ENCODE results near the gene PTH1R.

Gene PTH1R

GRCh38 chr3:46868948-46869347 lies 8.6 kb upstream of the PTH1R start:
- Histone ChIP-seq H3K4me1 (ENCODE audit: insufficient read depth, low read length) (no peaks in the 10 kb centered on the region), H3K79me2 (ENCODE audit: insufficient read depth, low read length) (no peaks in the 10 kb centered on the region), H3K9ac (ENCODE audit: low read depth, low read length) (no peak overlapping the region), H2AFZ (ENCODE audit: low read depth, low read length) (no peak overlapping the region), H3K27me3 (ENCODE audit: insufficient read depth, low read length, poor library complexity) (no peaks in the 10 kb centered on the region), H3K9me3 (ENCODE audit: insufficient read depth, low read length, severe bottlenecking) (no peaks in the 10 kb centered on the region), H3K36me3 (ENCODE audit: insufficient read depth, low read length) (no peaks in the 10 kb centered on the region), H4K20me1 (ENCODE audit: insufficient read depth, low read length) (no peaks in the 10 kb centered on the region; the same call in 1 of the 2 replicates), H3K4me2 (ENCODE audit: insufficient read depth, low read length) (no peak overlapping the region), H3K4me3 (ENCODE audit: low read depth in 1 of 2, low read length in 2 of 2) (no peak overlapping the region), H3K27ac (ENCODE audit: low read length) (no peak overlapping the region)
- no peak for DNase-seq
- no peak for ATAC-seq (ENCODE audit: insufficient read depth, low read depth)
- TF ChIP-seq EZH2 (IDR thresholded peaks at IDR 0.05; ENCODE audit: borderline replicate concordance, low read depth, low read length, severe bottlenecking), result no peak
- TF ChIP-seq, protein P1, sequence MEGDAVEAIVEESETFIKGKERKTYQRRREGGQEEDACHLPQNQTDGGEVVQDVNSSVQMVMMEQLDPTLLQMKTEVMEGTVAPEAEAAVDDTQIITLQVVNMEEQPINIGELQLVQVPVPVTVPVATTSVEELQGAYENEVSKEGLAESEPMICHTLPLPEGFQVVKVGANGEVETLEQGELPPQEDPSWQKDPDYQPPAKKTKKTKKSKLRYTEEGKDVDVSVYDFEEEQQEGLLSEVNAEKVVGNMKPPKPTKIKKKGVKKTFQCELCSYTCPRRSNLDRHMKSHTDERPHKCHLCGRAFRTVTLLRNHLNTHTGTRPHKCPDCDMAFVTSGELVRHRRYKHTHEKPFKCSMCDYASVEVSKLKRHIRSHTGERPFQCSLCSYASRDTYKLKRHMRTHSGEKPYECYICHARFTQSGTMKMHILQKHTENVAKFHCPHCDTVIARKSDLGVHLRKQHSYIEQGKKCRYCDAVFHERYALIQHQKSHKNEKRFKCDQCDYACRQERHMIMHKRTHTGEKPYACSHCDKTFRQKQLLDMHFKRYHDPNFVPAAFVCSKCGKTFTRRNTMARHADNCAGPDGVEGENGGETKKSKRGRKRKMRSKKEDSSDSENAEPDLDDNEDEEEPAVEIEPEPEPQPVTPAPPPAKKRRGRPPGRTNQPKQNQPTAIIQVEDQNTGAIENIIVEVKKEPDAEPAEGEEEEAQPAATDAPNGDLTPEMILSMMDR (IDR thresholded peaks at IDR 0.05; ENCODE audit: borderline replicate concordance, extremely low read depth, low read length, poor library complexity, severe bottlenecking), result no peak

- no peak for DNase-seq
Observed at GRCh38 chr3:46869440-46869839, 8.1 kb upstream of the PTH1R start.

DNA sequence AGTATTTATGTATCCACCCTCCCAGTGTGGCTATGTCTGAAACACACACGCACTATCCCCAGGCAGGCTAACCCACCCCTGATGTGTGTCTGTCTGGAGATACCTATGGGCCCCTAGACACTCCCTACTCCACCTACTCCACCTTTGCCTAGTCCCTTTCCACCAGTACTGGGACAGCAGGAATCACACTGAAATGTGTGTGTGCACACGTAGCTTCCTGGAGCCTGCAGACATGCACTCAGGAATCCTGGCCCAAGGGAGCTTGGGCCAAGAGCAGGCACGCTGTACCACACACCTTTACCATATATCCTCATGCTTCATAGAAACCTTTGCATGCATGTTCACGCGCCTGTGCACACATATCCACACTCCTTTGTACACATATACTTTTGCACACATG lies 6.9 kb upstream of the PTH1R start:
- H2AFZ ChIP-seq (ENCODE audit: low read depth, low read length), result no peak overlapping the region
- H3K9ac ChIP-seq (ENCODE audit: low read depth, low read length), result no peak overlapping the region
- no peaks in the 10 kb centered on the region for H3K9me3 ChIP-seq (ENCODE audit: insufficient read depth, low read length, severe bottlenecking)
- no peak for ATAC-seq (ENCODE audit: insufficient read depth, low read depth)
- TF ChIP-seq, protein P1 (IDR thresholded peaks at IDR 0.05; ENCODE audit: borderline replicate concordance, extremely low read depth, low read length, poor library complexity, severe bottlenecking), result no peak
- H3K27ac ChIP-seq (ENCODE audit: low read length), result no peak overlapping the region
- H4K20me1 ChIP-seq (ENCODE audit: insufficient read depth, low read length), result no peaks in the 10 kb centered on the region; the same call in 1 of the 2 replicates
- no peak overlapping the region for H3K4me3 ChIP-seq (ENCODE audit: low read depth in 1 of 2, low read length in 2 of 2)
- no peaks in the 10 kb centered on the region for H3K36me3 ChIP-seq (ENCODE audit: insufficient read depth, low read length)
- H3K4me1 ChIP-seq (ENCODE audit: insufficient read depth, low read length), result no peaks in the 10 kb centered on the region
- no peaks in the 10 kb centered on the region for H3K79me2 ChIP-seq (ENCODE audit: insufficient read depth, low read length)
- DNase-seq, result no peak
- H3K27me3 ChIP-seq (ENCODE audit: insufficient read depth, low read length, poor library complexity), result no peaks in the 10 kb centered on the region
- H3K4me2 ChIP-seq (ENCODE audit: insufficient read depth, low read length), result no peak overlapping the region

More at GRCh38 chr3:46869440-46869839, 8.1 kb upstream of the PTH1R start:
- Histone ChIP-seq H3K9me3 (ENCODE audit: insufficient read depth, low read length, severe bottlenecking) (no peaks in the 10 kb centered on the region), H3K4me1 (ENCODE audit: insufficient read depth, low read length) (no peaks in the 10 kb centered on the region), H3K79me2 (ENCODE audit: insufficient read depth, low read length) (no peaks in the 10 kb centered on the region), H3K36me3 (ENCODE audit: insufficient read depth, low read length) (no peaks in the 10 kb centered on the region), H3K27ac (ENCODE audit: low read length) (no peak overlapping the region), H3K4me3 (ENCODE audit: low read depth in 1 of 2, low read length in 2 of 2) (no peak overlapping the region), H4K20me1 (ENCODE audit: insufficient read depth, low read length) (no peaks in the 10 kb centered on the region; the same call in 1 of the 2 replicates), H3K27me3 (ENCODE audit: insufficient read depth, low read length, poor library complexity) (no peaks in the 10 kb centered on the region), H3K4me2 (ENCODE audit: insufficient read depth, low read length) (no peak overlapping the region), H3K9ac (ENCODE audit: low read depth, low read length) (no peak overlapping the region), H2AFZ (ENCODE audit: low read depth, low read length) (no peak overlapping the region)
- no peak for ATAC-seq (ENCODE audit: insufficient read depth, low read depth)
- TF ChIP-seq EZH2 (IDR thresholded peaks at IDR 0.05; ENCODE audit: borderline replicate concordance, low read depth, low read length, severe bottlenecking), result no peak
- TF ChIP-seq, protein P1 (IDR thresholded peaks at IDR 0.05; ENCODE audit: borderline replicate concordance, extremely low read depth, low read length, poor library complexity, severe bottlenecking), result no peak

DNA sequence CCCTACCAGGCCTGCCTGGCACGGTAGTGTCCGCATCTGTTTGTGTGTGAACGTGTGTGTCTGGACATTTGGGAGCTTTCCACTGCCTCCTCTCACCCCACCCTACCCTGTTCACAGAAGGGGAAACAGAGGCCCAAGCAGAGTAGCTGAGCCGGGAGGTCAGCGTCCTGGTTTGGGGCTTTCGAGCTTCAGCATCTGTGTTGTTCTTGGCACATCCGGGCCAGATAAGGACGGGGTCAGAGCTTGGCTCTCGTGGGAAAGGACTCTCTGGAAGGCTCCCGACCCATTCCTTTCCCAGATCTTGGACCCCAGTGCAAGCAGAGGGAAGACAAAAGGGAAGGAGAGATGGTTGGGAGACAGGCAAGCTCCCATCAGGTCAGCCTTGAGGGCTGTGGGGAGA lies 6.3 kb upstream of the PTH1R start:
- no peaks in the 10 kb centered on the region for H3K4me1 ChIP-seq (ENCODE audit: insufficient read depth, low read length)
- no peak for TF ChIP-seq EZH2 (IDR thresholded peaks at IDR 0.05; ENCODE audit: borderline replicate concordance, low read depth, low read length, severe bottlenecking)
- TF ChIP-seq, protein P1 (IDR thresholded peaks at IDR 0.05; ENCODE audit: borderline replicate concordance, extremely low read depth, low read length, poor library complexity, severe bottlenecking), result no peak
- no peaks in the 10 kb centered on the region for H3K36me3 ChIP-seq (ENCODE audit: insufficient read depth, low read length)
- no peak overlapping the region for H3K4me2 ChIP-seq (ENCODE audit: insufficient read depth, low read length)
- H3K27me3 ChIP-seq (ENCODE audit: insufficient read depth, low read length, poor library complexity), result no peaks in the 10 kb centered on the region
- H3K27ac ChIP-seq (ENCODE audit: low read length), result no peak overlapping the region
- H3K79me2 ChIP-seq (ENCODE audit: insufficient read depth, low read length), result no peaks in the 10 kb centered on the region
- no peak overlapping the region for H2AFZ ChIP-seq (ENCODE audit: low read depth, low read length)
- H3K9me3 ChIP-seq (ENCODE audit: insufficient read depth, low read length, severe bottlenecking), result no peaks in the 10 kb centered on the region
- DNase-seq (no peak), ATAC-seq (ENCODE audit: insufficient read depth, low read depth) (no peak)
- no peak overlapping the region for H3K4me3 ChIP-seq (ENCODE audit: low read depth in 1 of 2, low read length in 2 of 2)
- no peaks in the 10 kb centered on the region; the same call in 1 of the 2 replicates for H4K20me1 ChIP-seq (ENCODE audit: insufficient read depth, low read length)
- no peak overlapping the region for H3K9ac ChIP-seq (ENCODE audit: low read depth, low read length)
